HG03460 (cell line): Measurements from ENCODE around the gene BCCIP.

ENCODE experiments used
- ATAC-seq: cut with Tn5 transposase; IDR thresholded peaks from one replicate; pipeline ENCODE4 v1.9.1; 2021; ENCODE audit not compliant: unreplicated experiment

BCCIP gene

DNA sequence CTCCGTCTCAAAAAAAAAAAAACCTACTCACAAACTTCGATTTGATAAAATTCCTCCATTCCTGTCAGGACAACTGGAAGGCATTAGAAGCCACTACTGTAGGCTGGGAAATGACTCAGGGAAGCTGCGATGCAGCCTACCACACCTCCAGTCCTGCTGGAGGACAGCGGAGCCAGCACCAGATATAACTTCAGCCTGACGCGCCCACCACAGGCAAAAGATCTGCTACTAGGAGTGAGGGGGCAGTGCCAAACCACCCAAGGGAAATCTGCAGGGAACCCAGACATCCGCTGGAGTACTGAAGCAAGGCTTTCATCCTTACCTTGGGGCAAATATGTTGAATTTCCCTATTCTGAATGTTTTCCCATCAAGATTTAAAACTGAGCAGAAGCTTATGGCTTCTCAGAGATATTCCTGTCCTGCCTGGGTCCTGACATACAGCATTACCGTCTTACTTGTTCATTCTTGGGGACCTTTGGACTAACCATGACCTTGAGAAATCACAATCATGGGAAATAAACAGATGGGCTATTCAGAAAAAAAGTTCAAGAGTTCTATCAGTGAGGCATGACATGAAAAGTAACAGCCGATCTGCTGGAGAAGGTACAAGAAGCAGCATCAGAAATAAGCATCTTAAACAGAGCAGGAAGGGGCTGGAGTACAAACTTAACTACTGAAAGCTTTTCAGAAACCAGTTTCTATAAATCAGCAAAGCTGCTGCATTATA lies 20.4 kb downstream of the BCCIP start:
- no peak for ATAC-seq

GRCh38 chr10:125844751-125845221 lies 21.4 kb downstream of the BCCIP start:
- no peak for ATAC-seq

DNA sequence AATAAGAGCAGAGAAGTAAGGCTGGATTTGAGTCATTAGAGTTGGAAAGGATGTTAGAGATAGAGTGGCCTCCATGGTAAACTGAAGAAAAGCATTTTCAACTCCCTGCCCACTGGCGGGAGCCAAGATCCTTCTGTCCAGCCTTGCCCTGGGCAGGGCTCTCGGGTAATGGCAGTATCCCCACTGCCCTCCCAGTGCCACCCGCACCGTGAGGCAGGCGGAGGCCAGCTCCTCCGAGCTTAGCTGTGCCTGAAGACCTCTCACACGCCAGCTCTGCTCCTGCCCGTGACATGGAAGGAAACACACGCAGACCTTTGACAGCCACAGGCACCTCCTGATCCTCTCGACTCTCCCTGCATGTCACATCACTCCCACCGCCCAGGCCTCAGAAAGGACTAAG lies 22.3 kb downstream of the BCCIP start:
- ATAC-seq: no peak

DNA sequence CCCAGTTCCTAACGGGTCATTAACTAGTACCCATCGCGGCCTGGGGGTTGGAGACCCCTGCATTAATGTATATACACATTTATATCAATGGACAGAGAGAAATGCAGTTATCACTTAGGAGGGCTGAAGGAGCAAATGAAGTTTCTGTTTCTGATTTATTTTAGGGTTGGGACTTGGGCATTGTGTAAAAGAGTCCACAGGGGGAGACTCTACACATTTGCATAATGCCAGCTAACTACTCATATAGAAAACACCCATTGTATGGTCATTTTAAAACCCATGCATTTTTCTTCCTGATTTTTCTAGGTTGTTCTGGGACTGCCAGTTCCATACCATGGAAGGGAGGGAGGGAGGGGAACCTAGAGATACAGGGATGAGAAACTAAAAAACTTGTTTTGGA lies 23.5 kb downstream of the BCCIP start:
- peak; percentile 55 for ATAC-seq

- ATAC-seq: no peak
Observed at GRCh38 chr10:125848371-125848770, 25.0 kb downstream of the BCCIP start.

DNA sequence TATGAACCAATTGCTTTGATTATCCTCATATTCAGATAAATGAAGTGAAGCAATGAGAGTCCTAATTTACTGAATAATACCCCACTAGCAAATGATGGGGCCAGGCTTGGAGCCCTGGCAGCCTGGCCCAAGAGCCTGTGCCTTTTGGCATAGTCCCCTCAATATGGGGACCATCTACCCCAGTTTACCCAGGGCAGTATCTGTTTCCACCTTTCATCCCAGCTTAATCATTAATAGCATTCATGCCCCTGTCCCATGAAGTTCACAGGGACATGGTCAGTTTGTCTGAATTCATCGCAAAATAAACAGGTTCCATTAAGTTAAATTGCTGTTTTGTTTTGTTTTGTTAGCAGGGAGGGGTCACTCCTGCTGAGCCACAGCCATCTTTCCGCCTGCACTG lies 25.5 kb downstream of the BCCIP start:
- no peak for ATAC-seq

GRCh38 chr10:125849448-125849847 lies 26.1 kb downstream of the BCCIP start:
- no peak for ATAC-seq

- ATAC-seq: no peak
Observed at GRCh38 chr10:125850766-125851731, 27.7 kb downstream of the BCCIP start.

DNA sequence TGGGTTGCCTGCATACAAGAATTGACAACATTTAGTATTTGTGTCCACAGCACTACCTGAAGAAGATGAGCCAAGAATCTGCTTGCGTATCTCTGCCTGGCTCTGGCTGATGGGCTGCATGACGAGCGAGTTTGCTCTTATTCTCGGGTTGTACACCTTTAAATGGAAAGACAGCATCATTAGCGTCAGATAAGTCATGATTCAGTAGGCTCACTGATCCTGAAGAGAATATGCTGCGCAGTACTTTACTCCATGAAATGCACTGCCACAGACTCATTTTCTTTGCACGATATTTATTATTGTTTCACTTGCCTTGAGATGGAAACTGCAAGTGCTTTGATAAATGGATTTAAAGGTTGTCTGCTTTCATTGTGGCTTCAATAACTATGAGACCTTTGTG lies 29.1 kb downstream of the BCCIP start:
- no peak for ATAC-seq

DNA sequence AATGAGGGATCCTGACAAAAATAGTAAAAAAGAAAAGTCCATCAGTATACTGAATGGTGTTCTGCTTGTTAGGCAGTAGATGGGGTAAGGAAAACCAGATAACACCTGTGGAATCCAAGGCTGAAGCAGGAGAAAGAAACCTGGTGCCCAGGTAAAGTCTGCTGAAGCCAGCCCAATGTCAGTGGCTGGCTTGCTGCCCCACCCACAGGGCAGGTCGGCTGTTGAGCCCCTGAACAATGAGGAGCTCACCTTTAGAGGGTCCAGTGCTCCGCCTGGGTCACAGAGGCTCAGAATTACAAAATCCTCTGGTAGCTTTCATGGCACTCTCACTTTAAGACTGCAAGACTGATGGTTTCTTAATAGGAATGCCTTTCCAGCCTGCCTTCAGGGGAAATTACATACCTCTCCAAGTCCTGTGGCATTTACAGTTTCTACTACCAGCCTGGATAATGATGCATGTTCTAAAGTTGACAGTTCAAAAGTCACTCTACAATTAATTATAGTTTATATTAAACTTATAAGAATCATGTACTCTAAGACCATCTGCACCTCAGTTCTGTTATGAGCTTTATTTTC lies 33.9 kb downstream of the BCCIP start:
- ATAC-seq: no peak

DNA sequence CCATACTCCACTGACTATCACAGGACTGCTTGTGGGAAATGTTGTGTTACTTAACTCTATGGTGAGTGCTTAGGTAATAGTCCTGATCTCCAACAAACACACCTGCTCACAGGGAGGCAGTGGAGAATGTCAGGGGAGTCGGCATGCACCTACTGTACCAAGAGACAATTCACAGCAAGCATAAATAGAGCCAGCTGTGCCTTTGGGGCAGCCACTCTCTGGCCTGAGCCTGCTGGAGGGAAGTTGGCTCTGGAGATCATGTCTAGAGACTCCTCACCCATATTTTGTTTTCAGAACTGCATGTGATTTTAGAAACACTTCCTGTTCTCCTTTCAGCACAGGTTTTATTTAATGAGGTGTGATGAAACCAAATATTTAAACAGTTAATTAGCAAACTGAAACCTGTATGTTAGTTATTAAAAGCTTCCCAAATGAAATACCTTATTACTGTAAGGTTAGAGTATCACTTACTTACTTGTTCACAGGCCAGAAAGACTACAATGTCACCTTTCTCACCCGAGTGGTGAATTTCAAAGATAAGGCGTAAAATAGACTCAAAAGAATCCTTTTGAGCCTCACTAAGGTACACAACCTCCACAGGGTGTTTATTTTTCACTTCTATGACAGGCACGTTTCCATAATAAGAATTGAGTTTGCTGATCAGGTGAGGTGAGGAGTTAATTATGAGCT lies 35.9 kb downstream of the BCCIP start:
- no peak for ATAC-seq

DNA sequence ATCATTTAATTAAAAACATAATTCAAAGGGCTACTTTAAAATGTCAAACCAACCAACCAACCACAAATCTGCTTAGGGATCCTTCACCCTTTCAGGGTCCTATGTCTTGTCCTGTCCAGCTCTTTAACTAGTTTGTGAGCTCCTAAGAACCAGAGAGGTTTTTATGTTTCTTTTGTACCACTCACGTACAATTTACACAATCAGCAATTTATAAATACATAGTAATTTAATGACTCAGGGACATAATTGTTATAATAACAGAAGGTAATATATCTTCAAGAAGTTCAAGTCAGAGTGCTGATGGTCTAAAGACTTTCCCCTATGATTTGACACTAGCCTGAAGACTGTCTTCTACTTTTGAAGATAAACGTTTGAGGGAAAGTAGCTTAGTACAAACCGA lies 41.8 kb downstream of the BCCIP start:
- ATAC-seq: no peak

DNA sequence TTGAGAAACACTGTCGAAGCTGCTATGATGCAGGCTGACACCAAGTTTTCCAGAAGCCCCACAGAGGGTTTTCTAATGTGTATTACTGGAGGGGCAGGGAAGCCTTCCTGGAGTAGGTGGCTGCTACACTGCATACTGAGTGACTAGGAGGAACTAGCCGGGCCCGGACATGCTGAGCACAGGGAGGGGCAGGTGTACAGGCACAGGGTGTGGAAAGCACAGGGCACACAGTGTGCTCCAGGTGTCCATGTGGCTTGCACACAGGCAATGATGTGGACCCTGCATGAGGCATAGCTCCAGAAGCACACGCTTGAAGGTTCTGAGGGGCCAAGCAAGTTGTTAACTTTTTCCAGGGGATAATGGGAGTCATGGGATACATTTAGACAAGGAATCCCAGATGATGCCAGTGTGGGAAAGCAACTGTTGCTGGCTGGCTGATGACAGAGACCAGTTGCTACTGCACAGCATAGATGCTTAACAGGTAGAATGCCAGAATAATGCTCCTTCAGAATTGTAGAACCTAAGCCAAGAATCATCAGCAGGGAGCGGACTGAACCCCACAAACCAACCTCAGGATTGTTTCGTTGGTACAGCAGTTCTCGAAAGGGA lies 43.2 kb downstream of the BCCIP start:
- no peak for ATAC-seq

GRCh38 chr10:125868372-125868975 lies 45.1 kb downstream of the BCCIP start:
- no peak for ATAC-seq

- ATAC-seq: no peak
Observed at GRCh38 chr10:125871338-125871737, 48.0 kb downstream of the BCCIP start.

GRCh38 chr10:125878957-125879835 lies 55.9 kb downstream of the BCCIP start:
- ATAC-seq: no peak

GRCh38 chr10:125880719-125881118 lies 57.4 kb downstream of the BCCIP start:
- no peak for ATAC-seq

DNA sequence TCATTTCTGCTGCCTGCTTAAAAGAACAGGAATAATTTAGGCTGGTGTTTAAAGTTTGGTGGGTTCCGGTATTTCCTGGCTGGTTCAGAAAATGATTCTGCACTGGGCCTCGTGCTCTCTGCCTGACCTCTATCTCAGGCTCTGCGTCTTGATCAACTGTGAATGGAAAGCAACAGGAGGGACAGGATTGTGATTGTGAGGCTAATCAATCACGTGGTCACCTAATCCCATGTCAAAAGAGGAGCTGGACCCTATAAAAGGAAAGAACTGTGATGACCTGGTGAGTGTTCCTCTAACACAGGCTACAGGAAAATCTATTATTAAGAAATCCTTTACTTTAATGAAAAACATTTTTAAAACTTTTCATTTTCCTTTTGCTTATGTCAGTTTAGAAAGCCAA lies 57.8 kb downstream of the BCCIP start, which contains the start of gene DHX32:
DHX32 (minus strand) TSS at position 101 of the 400 bp plus-strand sequence. CDS start 468 bp downstream, outside the sequence.
- no peak for ATAC-seq

DNA sequence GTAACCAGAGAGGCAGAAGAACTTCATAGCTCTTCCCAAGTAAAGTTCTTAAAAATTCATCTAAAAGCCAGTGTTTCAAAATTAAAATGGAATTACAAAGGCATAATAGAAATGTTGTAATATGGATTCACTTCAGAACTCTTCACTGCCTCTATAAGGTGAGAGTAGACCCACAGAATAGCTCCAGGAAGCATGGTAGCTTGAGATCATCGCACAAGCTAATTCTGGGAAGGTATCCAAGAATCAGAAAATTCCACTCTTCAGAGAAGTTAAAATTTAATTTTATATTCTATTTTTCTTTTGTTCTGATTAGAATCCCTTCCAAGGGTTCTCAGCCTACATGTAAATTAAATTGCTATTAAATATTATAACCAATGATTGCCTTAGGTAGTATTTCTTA lies 59.2 kb downstream of the BCCIP start:
- no peak for ATAC-seq
